ENCODE data around the gene ANKRD33.
A peak's percentile ranks its signal among the peaks of the same experiment; 100 is the strongest.
"Not testable (repeated sequence)": the region's sequence is repeated elsewhere in the genome, so short reads cannot be mapped to it uniquely, and the experiment has no call there.

Gene ANKRD33

GRCh38 chr12:51883998-51884675 is 3.8 kb upstream of the ANKRD33 start:
- no peak for DNase-seq (ENCODE audit: low read depth)

DNA sequence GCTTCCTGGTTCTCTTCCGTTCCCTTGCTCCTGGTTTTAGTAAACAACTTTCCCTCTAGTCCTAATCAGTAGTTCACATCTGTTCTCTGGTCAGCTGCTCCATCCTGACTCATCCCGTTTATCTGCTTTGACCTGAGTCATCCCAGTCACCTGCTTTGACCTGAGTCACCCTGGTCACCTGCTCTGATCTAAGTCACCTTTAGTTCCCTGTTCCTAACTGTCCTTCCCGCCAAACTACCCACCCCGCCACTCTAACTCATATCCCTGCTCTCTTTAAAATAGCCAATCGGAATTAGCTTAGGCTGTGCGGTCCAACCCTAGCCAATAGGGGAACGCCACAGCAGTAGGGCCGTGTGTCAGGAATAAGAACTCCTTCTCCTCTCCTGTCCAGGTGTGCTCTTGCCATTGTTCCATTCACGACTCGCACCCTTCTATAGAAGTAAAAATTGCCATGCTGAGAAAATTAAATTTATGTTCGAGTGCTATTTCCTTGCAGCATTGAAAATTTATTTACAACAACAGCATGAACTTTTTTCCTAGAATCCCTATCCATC is 3.1 kb upstream of the ANKRD33 start:
- no peak for DNase-seq (ENCODE audit: low read depth)

DNA sequence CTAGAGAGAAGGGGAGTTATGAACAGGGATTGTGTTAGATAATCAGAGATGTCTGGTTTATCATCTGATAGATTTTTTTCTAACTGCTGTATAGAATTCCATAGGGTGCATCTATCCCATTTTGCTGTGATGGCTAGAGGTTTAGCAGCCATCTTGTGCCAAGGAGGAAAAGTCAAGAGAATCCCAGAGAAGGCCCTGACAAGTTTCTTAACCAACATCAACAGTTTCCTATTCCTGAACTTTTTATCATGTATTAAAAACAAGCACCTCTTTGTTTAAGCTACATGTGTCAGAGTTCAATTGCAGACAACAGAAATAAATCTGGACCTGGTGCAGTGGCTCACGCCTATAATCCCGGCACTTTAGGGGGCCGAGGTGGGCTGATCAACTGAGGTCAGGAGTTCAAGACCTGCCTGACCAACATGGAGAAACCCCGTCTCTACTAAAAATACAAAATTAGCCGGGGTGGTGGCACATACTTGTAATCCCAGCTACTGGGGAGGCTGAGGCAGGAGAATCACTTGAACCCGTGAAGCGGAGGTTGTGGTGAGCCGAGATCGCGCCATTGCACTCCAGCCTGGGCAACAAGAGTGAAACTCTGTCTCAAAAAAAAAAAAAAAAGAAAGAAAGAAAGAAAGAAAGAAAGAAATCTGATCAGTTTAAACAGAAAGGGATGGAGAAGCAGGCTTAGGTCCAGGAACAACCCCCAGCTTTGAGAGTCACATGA is 2.4 kb upstream of the ANKRD33 start:
- DNase-seq (ENCODE audit: low read depth), result not testable (repeated sequence)

- peak; percentile 27 for DNase-seq (ENCODE audit: low read depth)
Observed at GRCh38 chr12:51886021-51886710, 1.7 kb upstream of the ANKRD33 start.

DNA sequence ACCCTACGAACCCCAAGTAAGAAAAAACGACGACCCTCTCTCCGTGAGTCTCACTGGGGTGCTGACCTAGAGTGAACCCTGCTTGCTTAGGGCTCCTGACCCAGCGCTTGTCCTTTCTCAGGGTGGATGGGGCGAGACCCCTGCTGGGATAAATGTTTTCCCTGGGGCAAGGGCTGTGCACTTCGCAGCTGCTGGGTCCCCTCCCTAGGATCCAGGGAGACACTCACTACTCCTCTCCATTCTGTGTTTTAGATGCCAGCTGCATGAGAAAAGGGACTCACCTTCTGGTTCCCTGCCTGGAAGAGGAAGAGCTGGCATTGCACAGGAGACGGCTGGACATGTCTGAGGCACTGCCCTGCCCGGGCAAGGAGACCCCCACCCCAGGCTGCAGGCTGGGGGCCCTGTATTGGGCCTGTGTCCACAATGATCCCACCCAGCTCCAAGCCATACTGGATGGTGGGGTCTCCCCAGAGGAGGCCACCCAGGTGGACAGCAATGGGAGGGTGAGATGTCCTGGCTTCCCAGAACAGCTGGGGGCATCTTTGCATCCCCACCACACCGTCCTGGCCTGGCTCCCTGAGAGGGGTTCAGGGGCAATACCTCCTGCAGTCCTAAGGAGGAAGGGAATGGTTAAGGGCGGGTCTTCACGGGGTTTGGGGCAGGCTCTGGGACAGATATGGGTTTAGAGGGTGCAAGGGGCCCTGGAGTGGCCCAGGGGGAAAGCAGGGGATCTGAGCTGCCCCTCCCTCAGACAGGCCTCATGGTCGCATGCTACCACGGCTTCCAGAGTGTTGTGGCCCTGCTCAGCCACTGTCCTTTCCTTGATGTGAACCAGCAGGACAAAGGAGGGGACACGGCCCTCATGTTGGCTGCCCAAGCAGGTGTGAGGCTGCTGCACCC is 663 bp downstream of the ANKRD33 start:
- DNase-seq (ENCODE audit: low read depth), result no peak

DNA sequence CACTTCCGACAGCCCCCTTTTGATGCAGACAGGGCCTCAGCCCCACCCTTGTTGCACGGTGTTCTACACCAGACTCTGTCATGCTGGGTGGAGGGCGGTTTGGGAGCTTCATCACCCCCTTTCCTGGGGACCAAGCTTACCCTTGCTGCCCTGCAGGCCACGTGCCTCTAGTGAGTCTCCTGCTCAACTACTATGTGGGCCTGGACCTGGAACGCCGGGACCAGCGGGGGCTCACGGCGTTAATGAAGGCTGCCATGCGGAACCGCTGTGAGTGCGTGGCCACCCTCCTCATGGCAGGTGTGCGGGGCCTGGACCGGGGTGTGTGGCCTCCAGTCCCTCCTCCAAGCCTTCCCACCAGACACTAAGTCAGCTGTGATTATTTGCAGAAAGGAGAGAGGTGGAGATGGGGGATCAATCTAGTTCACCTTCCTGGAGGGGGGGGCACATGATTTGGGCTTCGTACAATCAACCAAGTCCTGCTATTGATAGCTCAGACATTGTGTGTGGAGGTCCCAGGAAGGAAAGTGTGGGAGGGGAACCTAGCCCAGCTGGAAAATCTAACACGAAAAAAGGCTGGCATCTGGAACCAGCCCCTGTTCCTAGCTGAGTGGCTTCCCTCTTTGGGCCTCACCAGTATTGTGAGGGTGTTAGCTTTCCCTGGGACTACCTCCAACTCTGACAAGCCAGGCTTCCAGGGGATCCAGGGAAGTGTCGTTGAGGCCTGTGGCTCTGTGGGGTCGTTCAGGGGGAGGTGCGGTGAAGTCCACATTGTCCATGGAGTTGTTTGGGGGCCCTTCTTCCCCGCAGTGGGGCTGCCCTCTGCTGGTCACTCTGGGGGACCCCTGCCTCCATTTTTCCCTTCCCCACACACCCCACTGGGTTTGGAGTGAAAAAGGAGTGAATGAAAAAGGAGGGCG is 1.6 kb downstream of the ANKRD33 start:
- DNase-seq (ENCODE audit: low read depth), result no peak

DNA sequence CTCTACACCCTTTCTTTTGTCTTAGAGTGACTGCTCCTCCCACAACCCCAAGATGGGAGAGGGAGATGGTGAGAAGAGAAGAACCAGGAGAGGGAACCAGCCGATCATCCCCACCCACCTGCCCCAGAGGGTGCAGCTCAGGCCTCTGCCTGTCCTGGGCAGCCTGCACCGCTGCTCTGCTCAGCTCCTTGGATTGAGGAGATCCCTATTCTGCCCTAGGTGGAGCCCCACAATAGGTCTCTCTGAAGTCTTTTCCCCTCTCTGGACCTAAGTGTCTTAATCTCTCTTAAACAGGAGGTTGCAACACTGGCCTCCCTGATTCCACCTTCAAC is 2.2 kb downstream of the ANKRD33 start:
- no peak for DNase-seq (ENCODE audit: low read depth)

GRCh38 chr12:51890511-51891171 is 2.7 kb downstream of the ANKRD33 start:
- DNase-seq (ENCODE audit: low read depth), result no peak

DNA sequence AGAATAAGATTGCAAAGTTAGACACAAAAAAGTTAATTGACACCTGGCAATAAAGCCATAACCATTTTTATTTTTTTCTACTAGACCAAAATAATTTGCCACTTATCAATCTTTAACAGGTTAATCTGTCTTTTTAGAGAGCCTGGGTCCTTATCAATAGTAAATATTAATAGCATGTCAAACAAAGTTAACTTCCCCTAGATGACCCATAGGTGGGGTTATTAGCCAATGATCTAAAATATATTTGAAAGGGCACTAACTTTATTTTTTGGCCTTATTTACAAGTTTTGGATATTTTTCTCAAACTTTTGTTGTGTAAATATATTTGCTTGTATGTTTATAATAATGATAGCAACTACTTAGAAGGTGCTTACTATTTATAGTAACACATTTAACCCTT is 3.9 kb downstream of the ANKRD33 start:
- DNase-seq (ENCODE audit: low read depth), result no peak

DNA sequence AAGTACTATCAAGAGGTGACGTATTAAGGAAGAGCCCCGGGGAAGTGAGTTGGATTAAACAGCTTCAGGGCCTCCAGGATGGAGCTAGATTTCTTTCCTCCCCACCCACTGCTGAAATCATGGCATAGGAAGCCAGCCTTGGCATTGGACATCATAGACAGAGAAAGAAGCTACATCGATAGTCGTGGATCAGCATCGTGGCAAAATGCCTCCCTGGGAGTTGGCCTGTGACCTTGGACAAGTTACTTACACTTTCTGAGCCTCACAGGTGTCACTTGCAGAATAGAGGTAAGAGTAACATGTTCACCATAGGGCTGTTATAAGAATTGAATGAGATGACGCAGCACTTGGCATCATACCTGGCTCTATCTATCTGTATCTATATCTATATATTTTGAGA is 5.9 kb downstream of the ANKRD33 start:
- DNase-seq (ENCODE audit: low read depth), result no peak

- no peak for DNase-seq (ENCODE audit: low read depth)
Observed at GRCh38 chr12:51895378-51896135, 7.7 kb downstream of the ANKRD33 start.

GRCh38 chr12:51896236-51896635 is 8.3 kb downstream of the ANKRD33 start:
- DNase-seq (ENCODE audit: low read depth), result no peak

DNA sequence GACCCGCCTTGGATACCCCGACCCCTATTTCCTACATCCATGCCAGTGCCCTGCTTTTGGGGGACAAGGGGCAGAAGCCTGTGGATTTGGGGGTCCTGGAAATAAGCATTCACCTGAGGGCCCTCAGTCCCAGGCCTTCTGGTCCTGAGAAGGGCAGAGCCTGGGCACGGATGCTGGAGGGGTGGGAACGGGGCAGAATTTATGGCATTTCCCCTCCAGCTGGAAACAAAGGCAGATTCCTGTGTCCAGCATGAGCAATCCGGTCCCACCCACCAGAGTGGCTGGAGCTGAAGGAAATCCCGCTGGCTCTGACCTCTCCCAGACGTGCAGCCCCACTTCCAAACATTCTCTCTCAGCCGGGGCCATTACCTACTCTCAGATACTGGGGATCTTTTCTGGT is 9.3 kb downstream of the ANKRD33 start:
- DNase-seq (ENCODE audit: low read depth), result no peak

DNA sequence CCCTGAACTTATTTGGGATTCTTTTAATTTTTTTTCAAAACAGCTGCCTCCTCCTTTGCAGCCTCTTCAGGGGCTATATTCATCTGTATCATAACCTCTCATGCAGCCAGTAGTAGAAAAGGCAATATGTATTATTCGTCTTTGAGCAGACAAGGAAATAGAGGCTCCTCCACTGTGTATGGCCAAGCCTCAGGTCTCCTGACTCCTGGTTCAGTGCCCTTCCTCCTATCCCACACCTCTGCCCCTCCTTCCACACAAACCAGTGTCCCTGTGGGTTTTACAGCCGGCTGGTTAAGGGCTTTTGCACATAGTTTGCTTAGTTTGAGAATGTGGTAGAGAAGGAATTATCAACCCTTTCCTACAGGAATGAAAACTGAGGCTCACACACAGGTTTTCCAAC is 10.6 kb downstream of the ANKRD33 start:
- no peak for DNase-seq (ENCODE audit: low read depth)

- DNase-seq (ENCODE audit: low read depth), result no peak
Observed at GRCh38 chr12:51898937-51899336, 11.0 kb downstream of the ANKRD33 start.

DNA sequence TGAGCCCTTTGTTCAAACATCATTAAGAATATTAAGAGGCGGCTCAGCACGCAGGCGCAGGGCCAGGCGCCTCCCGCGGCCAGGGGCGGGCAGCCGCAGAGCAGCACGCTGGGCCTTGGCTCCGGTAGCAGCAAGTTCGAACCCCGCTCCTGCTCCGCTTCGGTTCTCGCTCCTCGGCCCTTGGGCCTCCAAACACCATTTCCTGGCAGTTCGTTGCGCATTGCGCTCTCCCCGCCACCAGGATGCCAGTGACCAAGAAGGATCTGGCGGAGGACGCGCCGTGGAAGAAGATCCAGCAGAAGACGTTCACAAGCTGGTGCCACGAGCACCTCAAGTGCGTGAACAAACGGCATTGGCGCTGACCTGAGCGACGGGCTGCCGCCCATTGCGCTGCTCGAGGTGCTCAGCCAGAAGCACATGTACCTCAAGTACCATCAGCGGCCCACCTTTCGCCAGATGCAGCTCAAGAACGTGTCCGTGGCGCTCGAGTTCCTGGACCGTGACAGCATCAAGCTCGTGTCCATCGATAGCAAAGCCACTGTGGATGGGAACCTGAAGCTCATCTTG is 12.5 kb downstream of the ANKRD33 start:
- DNase-seq (ENCODE audit: low read depth), result no peak

- no peak for DNase-seq (ENCODE audit: low read depth)
Observed at GRCh38 chr12:51901121-51901817, 13.4 kb downstream of the ANKRD33 start.

DNA sequence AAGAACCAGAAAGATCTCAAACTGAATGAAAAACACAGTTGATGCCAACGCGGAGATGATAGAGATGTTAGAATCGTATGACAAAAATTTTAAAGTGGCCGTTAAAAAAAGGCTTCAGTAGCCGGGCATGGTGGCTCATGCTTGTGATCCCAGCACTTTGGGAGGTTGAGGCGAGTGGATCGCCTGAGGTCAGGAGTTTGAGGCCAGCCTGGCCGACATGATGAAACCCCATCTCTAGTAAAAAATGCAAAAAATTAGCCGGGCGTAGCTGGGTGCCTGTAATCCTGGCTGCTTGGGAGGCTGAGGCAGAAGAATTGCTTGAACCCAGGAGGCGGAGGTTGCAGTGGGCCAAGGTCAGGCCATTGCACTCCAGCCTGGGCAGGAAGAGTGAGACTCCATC is 14.0 kb downstream of the ANKRD33 start:
- no peak for DNase-seq (ENCODE audit: low read depth)
